ENCODE data around the gene CD209.
"Not testable (repeated sequence)": the region's sequence is repeated elsewhere in the genome, so short reads cannot be mapped to it uniquely, and the experiment has no call there.

CD209 gene, protein sequence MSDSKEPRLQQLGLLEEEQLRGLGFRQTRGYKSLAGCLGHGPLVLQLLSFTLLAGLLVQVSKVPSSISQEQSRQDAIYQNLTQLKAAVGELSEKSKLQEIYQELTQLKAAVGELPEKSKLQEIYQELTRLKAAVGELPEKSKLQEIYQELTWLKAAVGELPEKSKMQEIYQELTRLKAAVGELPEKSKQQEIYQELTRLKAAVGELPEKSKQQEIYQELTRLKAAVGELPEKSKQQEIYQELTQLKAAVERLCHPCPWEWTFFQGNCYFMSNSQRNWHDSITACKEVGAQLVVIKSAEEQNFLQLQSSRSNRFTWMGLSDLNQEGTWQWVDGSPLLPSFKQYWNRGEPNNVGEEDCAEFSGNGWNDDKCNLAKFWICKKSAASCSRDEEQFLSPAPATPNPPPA

GRCh38 chr19:7746903-7747884 lies at the start of gene CD209:
CD209 (minus strand) TSS chr19:7747534; CDS start chr19:7747511, 23 bp downstream.
- no peak for DNase-seq (ENCODE audit: low read depth, low spot score)
- H3K9ac ChIP-seq (ENCODE audit: insufficient read length, low read depth) = no peak within 1 kb of the TSS
- H3K9me3 ChIP-seq (ENCODE audit: insufficient read depth, low read length) = no peaks in the 10 kb centered on the region
- no peaks in the 10 kb centered on the region for H3K36me3 ChIP-seq (ENCODE audit: insufficient read depth, insufficient read length, low read length)
- peaks cover 4% of the 10 kb centered on the region for H3K27me3 ChIP-seq (ENCODE audit: insufficient read depth, insufficient read length)
- TF ChIP-seq ZNF274 (IDR thresholded peaks at IDR 0.05; ENCODE audit: low read depth, low read length) (no peak), SUZ12 (IDR thresholded peaks at IDR 0.05; ENCODE audit: extremely low read depth, insufficient read depth, insufficient read length) (no peak), YY1 (IDR thresholded peaks at IDR 0.05; ENCODE audit: insufficient read depth, insufficient read length) (no peak)
- H3K4me3 ChIP-seq (ENCODE audit: insufficient read length, low read depth) = no peak within 1 kb of the TSS
- peaks cover 2% of the 10 kb centered on the region for H3K4me1 ChIP-seq (ENCODE audit: insufficient read depth, insufficient read length)

- DNase-seq (ENCODE audit: low read depth, low spot score) = no peak
- no peak for TF ChIP-seq ZNF274 (IDR thresholded peaks at IDR 0.05; ENCODE audit: low read depth, low read length)
- TF ChIP-seq SUZ12 (IDR thresholded peaks at IDR 0.05; ENCODE audit: extremely low read depth, insufficient read depth, insufficient read length) = no peak
- no peak for TF ChIP-seq YY1 (IDR thresholded peaks at IDR 0.05; ENCODE audit: insufficient read depth, insufficient read length)
- no peak overlapping the region for H3K4me3 ChIP-seq (ENCODE audit: insufficient read length, low read depth)
- H3K36me3 ChIP-seq (ENCODE audit: insufficient read depth, insufficient read length, low read length) = no peaks in the 10 kb centered on the region
- H3K9ac ChIP-seq (ENCODE audit: insufficient read length, low read depth) = no peak overlapping the region
- H3K9me3 ChIP-seq (ENCODE audit: insufficient read depth, low read length) = 0 out of 2 replicates have a peak, but pooled peaks cover 3% of the 10 kb centered on the region
- H3K4me1 ChIP-seq (ENCODE audit: insufficient read depth, insufficient read length) = no peaks in the 10 kb centered on the region
- peaks cover 24% of the 10 kb centered on the region for H3K27me3 ChIP-seq (ENCODE audit: insufficient read depth, insufficient read length)
Measured at GRCh38 chr19:7795555-7796161, 48.3 kb upstream of the CD209 start.

DNA sequence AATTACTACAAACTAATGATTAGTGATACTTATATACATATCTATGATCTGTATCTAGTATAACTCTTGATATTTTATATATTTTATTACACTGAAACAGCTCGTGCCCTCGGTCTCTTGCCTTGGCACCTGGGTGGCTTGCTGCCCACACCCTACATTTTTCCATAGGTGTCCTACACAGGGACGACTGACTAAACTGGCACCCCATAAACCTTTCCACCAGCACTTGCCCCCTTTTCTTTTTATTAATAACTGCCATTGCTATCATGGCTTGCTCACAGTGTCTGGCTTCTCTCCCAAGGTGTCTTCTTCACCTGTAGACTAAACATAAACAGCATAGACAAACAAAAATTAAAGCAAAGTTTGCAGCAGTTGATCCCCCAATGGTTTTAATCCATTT lies 46.2 kb upstream of the CD209 start:
- H3K4me1 ChIP-seq (ENCODE audit: insufficient read depth, insufficient read length) = peaks cover 4% of the 10 kb centered on the region
- no peak overlapping the region for H3K9ac ChIP-seq (ENCODE audit: insufficient read length, low read depth)
- no peak for DNase-seq (ENCODE audit: low read depth, low spot score)
- H3K36me3 ChIP-seq (ENCODE audit: insufficient read depth, insufficient read length, low read length) = no peaks in the 10 kb centered on the region
- H3K9me3 ChIP-seq (ENCODE audit: insufficient read depth, low read length) = no peaks in the 10 kb centered on the region
- no peak overlapping the region for H3K4me3 ChIP-seq (ENCODE audit: insufficient read length, low read depth)
- peaks cover 42% of the 10 kb centered on the region for H3K27me3 ChIP-seq (ENCODE audit: insufficient read depth, insufficient read length)
- TF ChIP-seq ZNF274 (IDR thresholded peaks at IDR 0.05; ENCODE audit: low read depth, low read length) (no peak), SUZ12 (IDR thresholded peaks at IDR 0.05; ENCODE audit: extremely low read depth, insufficient read depth, insufficient read length) (no peak), YY1 (IDR thresholded peaks at IDR 0.05; ENCODE audit: insufficient read depth, insufficient read length) (no peak)

GRCh38 chr19:7792701-7793100 lies 45.4 kb upstream of the CD209 start:
- H3K9ac ChIP-seq (ENCODE audit: insufficient read length, low read depth); DNase-seq (ENCODE audit: low read depth, low spot score); H3K9me3 ChIP-seq (ENCODE audit: insufficient read depth, low read length); H3K4me3 ChIP-seq (ENCODE audit: insufficient read length, low read depth); H3K36me3 ChIP-seq (ENCODE audit: insufficient read depth, insufficient read length, low read length): not testable (repeated sequence)
- H3K4me1 ChIP-seq (ENCODE audit: insufficient read depth, insufficient read length) = peaks cover 12% of the 10 kb centered on the region
- H3K27me3 ChIP-seq (ENCODE audit: insufficient read depth, insufficient read length) = peaks cover 50% of the 10 kb centered on the region

GRCh38 chr19:7792281-7792680 lies 44.9 kb upstream of the CD209 start:
- H3K4me3 ChIP-seq (ENCODE audit: insufficient read length, low read depth) = no peak overlapping the region
- H3K4me1 ChIP-seq (ENCODE audit: insufficient read depth, insufficient read length) = peaks cover 14% of the 10 kb centered on the region
- H3K27me3 ChIP-seq (ENCODE audit: insufficient read depth, insufficient read length) = peaks cover 54% of the 10 kb centered on the region
- H3K9me3 ChIP-seq (ENCODE audit: insufficient read depth, low read length) = no peaks in the 10 kb centered on the region
- H3K36me3 ChIP-seq (ENCODE audit: insufficient read depth, insufficient read length, low read length) = no peaks in the 10 kb centered on the region
- no peak overlapping the region for H3K9ac ChIP-seq (ENCODE audit: insufficient read length, low read depth)
- no peak for TF ChIP-seq YY1 (IDR thresholded peaks at IDR 0.05; ENCODE audit: insufficient read depth, insufficient read length)
- TF ChIP-seq SUZ12 (IDR thresholded peaks at IDR 0.05; ENCODE audit: extremely low read depth, insufficient read depth, insufficient read length) = no peak
- no peak for TF ChIP-seq ZNF274 (IDR thresholded peaks at IDR 0.05; ENCODE audit: low read depth, low read length)
- no peak for DNase-seq (ENCODE audit: low read depth, low spot score)

DNA sequence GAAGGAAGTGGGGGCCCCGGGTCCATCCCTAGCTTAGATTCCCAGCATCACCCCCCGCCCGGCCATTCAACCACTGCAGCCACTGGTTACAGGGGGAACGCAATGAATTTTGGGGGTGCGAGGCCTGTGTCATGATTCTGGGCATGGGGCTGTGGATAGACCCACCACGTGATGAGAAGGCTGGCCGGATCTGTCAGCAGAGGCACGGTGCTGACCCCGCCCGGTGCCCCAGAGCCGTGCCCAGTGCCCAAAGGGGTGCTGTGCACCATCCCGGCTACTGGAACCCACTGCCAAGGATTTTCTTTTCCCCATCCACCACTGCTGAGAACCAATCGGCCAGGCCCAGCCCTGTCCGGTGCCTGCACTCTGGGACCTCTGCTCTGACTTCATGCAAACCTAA lies 43.1 kb upstream of the CD209 start:
- H3K4me1 ChIP-seq (ENCODE audit: insufficient read depth, insufficient read length) = peaks cover 15% of the 10 kb centered on the region
- H3K9me3 ChIP-seq (ENCODE audit: insufficient read depth, low read length) = no peaks in the 10 kb centered on the region
- peaks cover 69% of the 10 kb centered on the region for H3K27me3 ChIP-seq (ENCODE audit: insufficient read depth, insufficient read length)
- DNase-seq (ENCODE audit: low read depth, low spot score) = no peak
- no peak overlapping the region for H3K9ac ChIP-seq (ENCODE audit: insufficient read length, low read depth)
- no peak overlapping the region for H3K4me3 ChIP-seq (ENCODE audit: insufficient read length, low read depth)
- TF ChIP-seq YY1 (IDR thresholded peaks at IDR 0.05; ENCODE audit: insufficient read depth, insufficient read length) = no peak
- no peak for TF ChIP-seq SUZ12 (IDR thresholded peaks at IDR 0.05; ENCODE audit: extremely low read depth, insufficient read depth, insufficient read length)
- no peak for TF ChIP-seq ZNF274 (IDR thresholded peaks at IDR 0.05; ENCODE audit: low read depth, low read length)
- H3K36me3 ChIP-seq (ENCODE audit: insufficient read depth, insufficient read length, low read length) = no peaks in the 10 kb centered on the region

All from NT2/D1 (cell line).